H1 (cell line): Measurements from ENCODE around the gene AMOT.

Source experiments
- CREB1 ChIP-seq: IDR thresholded peaks from 2 replicates; pipeline ENCODE4 v1.6.1; 2012; ENCODE audit warnings: inconsistent platforms
- EP300 ChIP-seq, 2 experiments: IDR thresholded peaks; 1 replicate in 1 of 2; 2 replicates in 1 of 2; pipeline ENCODE4 v1.6.1; 2011 to 2012; ENCODE audit warnings: low read depth in 2 of 2, low read length in 2 of 2, mild to moderate bottlenecking in 2 of 2, borderline replicate concordance in 1 of 2, inconsistent platforms in 1 of 2, moderate library complexity in 1 of 2
- GABPA ChIP-seq: IDR thresholded peaks from 2 replicates; pipeline ENCODE4 v1.6.1; 2011; ENCODE audit warnings: mild to moderate bottlenecking, low read length, moderate library complexity, borderline replicate concordance; ENCODE audit not compliant: insufficient read depth
- HDAC6 ChIP-seq: IDR thresholded peaks from one replicate; pipeline ENCODE4 v1.7.1; 2012; ENCODE audit warnings: low read depth, mild to moderate bottlenecking, inconsistent platforms, low read length, moderate library complexity
- JUND ChIP-seq: IDR thresholded peaks from 2 replicates; pipeline ENCODE4 v1.6.1; 2011; ENCODE audit warnings: mild to moderate bottlenecking, improper control_type of control experiment, low read length
- POLR2A ChIP-seq, 2 experiments: IDR thresholded peaks; 1 replicate in 1 of 2; 2 replicates in 1 of 2; pipeline ENCODE4 v1.6.1; 2011; ENCODE audit warnings: low read depth in 2 of 2, low read length in 2 of 2, mild to moderate bottlenecking in 2 of 2; ENCODE audit errors: control extremely low read depth in 1 of 2
- POLR2AphosphoS5 ChIP-seq: IDR thresholded peaks from 2 replicates; pipeline ENCODE4 v1.6.1; 2011; ENCODE audit warnings: low read depth, low read length
- RNF2 ChIP-seq: fragments of 200-900, 300-1000 bp; sonication (generic); IDR thresholded peaks from 2 replicates; pipeline ENCODE4 v1.7.1; 2016; ENCODE audit warnings: borderline replicate concordance, low read depth, mild to moderate bottlenecking, antibody characterized with exemption, low read length; ENCODE audit not compliant: poor library complexity, severe bottlenecking; ENCODE audit errors: missing control alignments
- SIRT6 ChIP-seq: IDR thresholded peaks from one replicate; pipeline ENCODE4 v1.7.1; 2012; ENCODE audit warnings: low read length, inconsistent platforms
- TAF1 ChIP-seq: IDR thresholded peaks from 2 replicates; pipeline ENCODE4 v1.6.1; 2011; ENCODE audit warnings: mild to moderate bottlenecking, low read depth, low read length
- TF ChIP-seq, protein P1 (sequence below): IDR thresholded peaks from 2 replicates; pipeline ENCODE4 v1.6.1; 2012; ENCODE audit warnings: inconsistent platforms
- TF ChIP-seq, protein P2 (sequence below): IDR thresholded peaks from 2 replicates; pipeline ENCODE4 v1.6.1; 2011; ENCODE audit warnings: low read depth, mild to moderate bottlenecking, low read length; ENCODE audit not compliant: insufficient read depth
- TF ChIP-seq, protein P3 (sequence below), 3 experiments: IDR thresholded peaks; 1 replicate in 2 of 3; 2 replicates in 1 of 3; pipeline versions ENCODE4 v1.5.1 to v1.6.1; 2011; ENCODE audit warnings: low read length in 3 of 3, mild to moderate bottlenecking in 3 of 3, inconsistent platforms in 2 of 3, low read depth in 1 of 3, moderate library complexity in 1 of 3; ENCODE audit not compliant: insufficient read depth in 1 of 3; ENCODE audit errors: control extremely low read depth in 1 of 3

- no peak for TF ChIP-seq GABPA
- TF ChIP-seq POLR2AphosphoS5: no peak
- no peak for TF ChIP-seq SIRT6
- TF ChIP-seq, protein P1, sequence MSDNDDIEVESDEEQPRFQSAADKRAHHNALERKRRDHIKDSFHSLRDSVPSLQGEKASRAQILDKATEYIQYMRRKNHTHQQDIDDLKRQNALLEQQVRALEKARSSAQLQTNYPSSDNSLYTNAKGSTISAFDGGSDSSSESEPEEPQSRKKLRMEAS: no peak
- TF ChIP-seq, protein P2, sequence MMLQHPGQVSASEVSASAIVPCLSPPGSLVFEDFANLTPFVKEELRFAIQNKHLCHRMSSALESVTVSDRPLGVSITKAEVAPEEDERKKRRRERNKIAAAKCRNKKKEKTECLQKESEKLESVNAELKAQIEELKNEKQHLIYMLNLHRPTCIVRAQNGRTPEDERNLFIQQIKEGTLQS: no peak
- no peak for TF ChIP-seq JUND
- TF ChIP-seq EP300 (IDR thresholded peaks at IDR 0.05; ENCODE audit: borderline replicate concordance in 1 of 2, low read depth in 2 of 2, low read length in 2 of 2): no peak
- TF ChIP-seq HDAC6: no peak
- TF ChIP-seq POLR2A (IDR thresholded peaks at IDR 0.05; ENCODE audit: control extremely low read depth in 1 of 2, low read depth in 2 of 2, low read length in 2 of 2): no peak
- TF ChIP-seq, protein P3, sequence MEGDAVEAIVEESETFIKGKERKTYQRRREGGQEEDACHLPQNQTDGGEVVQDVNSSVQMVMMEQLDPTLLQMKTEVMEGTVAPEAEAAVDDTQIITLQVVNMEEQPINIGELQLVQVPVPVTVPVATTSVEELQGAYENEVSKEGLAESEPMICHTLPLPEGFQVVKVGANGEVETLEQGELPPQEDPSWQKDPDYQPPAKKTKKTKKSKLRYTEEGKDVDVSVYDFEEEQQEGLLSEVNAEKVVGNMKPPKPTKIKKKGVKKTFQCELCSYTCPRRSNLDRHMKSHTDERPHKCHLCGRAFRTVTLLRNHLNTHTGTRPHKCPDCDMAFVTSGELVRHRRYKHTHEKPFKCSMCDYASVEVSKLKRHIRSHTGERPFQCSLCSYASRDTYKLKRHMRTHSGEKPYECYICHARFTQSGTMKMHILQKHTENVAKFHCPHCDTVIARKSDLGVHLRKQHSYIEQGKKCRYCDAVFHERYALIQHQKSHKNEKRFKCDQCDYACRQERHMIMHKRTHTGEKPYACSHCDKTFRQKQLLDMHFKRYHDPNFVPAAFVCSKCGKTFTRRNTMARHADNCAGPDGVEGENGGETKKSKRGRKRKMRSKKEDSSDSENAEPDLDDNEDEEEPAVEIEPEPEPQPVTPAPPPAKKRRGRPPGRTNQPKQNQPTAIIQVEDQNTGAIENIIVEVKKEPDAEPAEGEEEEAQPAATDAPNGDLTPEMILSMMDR (IDR thresholded peaks at IDR 0.05; ENCODE audit: control extremely low read depth in 1 of 3, insufficient read depth in 1 of 3, low read depth in 1 of 3, low read length in 3 of 3): no peak
- no peak for TF ChIP-seq RNF2
- no peak for TF ChIP-seq TAF1
- TF ChIP-seq CREB1: no peak
Observed at GRCh38 chrX:112819008-112819640, 21.5 kb downstream of the AMOT start.
